ENCODE measurements around the gene LY6G6D.
"Not testable (repeated sequence)": the region's sequence is repeated elsewhere in the genome, so short reads cannot be mapped to it uniquely, and the experiment has no call there.

The LY6G6D gene

DNA sequence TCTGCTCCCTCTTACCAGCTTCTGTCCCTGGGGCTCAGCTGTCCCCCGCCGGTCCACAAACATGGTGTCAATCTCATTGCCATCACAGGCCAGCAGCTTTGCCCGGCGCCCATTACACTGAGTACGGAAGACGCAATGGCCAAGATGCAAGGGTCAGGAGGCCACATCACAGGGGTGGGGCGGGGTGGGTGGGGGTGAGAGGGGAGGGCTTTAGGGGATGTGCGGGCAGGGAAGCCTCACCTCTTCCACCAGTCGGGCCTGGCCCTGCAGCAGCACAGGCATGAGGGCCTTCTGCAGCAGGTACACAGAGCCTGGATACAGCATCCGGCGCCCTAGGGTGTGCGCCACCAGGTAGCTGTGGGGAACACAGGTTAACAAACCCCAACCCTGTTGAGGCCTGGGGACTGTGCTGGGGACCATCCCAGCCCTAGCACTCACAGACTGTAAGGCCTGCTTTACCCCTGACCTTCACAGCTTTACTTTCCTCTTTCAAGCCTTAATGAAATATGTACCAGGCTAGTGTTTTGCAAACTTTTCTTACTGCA, 23.5 kb upstream of the LY6G6D start:
- DNase-seq (ENCODE audit: low read depth in 4 of 4, low spot score in 1 of 4), result no peak

DNA sequence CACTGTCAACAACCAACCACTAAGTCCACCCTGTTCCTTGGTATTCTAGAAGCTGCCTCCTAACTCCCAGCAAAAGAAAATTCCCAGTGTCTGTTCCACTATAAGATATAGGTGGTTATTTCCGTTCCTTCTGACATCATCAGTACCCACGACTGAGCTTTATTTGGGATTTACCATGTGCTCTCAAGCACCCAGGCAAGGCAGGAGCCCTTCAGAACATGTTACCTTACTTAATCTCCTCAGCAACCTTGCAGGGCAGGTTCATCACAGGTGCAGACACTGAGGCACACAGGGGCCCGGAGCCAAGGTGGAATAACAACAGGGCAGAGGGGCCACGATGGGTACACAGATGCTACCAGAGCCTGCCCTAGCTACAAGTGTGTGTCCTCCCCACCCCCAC, 22.8 kb upstream of the LY6G6D start:
- no peak for DNase-seq (ENCODE audit: low read depth in 4 of 4, low spot score in 1 of 4)

DNA sequence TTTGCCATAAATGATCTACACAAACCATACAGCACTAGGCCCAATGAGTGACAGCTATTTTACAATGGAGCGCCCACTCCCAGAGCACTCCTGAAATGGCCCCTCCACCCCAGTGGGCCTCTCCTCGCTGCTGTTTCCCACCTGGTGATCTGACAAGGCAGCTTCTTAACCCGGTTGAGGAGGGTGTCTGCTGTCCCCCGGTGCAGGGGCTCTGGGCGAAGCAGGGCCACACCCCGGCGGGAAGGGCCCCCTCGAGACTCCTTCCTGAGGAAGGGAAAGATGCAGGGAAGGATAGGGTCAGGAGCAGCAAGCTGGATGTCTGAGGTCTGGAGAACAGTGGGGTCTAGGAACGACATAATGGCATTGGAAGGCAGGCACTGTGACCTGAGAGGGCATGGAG, 22.3 kb upstream of the LY6G6D start:
- DNase-seq (ENCODE audit: low read depth in 4 of 4, low spot score in 1 of 4), result no peak

DNA sequence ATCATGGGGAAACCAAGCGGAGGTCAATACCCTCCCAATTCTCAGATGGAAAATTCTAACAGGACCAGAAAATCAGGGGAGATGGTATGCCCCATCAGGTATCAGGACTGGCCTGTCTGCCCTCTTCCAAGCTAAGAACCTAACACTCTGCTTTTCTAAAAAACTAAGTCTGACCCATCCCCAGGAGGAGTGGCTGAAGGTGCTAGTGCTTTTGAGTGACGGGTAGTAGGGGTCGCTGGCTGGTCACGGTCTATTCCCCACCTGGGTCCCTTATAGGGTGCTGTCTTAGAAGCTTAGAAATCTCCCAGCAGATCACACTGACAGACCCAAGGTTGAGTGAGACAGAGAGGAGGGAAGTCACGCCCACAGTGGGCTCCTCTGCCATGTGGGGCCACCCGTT, 21.6 kb upstream of the LY6G6D start:
- DNase-seq (ENCODE audit: low read depth in 4 of 4, low spot score in 1 of 4), result no peak

DNA sequence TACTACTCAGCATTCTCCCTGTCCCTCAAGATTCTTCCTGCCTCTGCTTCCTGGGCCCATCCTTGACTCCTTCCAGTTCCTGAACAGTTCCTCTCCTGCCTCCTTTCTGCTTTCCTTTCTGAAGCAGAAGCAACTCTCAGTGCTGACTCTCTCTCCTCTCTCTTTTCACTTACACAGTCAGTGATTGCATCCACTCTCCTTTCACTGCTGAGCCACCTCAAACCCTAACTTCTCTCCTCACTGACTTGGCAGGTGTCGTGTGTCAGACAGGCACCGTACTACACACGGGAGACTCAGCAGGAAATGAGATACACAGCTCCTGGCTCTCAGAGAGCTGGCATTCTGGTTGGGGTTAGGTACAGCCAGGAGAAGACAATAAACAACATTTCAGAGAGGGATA, 17.6 kb upstream of the LY6G6D start:
- no peak for DNase-seq (ENCODE audit: low read depth in 4 of 4, low spot score in 1 of 4)

DNA sequence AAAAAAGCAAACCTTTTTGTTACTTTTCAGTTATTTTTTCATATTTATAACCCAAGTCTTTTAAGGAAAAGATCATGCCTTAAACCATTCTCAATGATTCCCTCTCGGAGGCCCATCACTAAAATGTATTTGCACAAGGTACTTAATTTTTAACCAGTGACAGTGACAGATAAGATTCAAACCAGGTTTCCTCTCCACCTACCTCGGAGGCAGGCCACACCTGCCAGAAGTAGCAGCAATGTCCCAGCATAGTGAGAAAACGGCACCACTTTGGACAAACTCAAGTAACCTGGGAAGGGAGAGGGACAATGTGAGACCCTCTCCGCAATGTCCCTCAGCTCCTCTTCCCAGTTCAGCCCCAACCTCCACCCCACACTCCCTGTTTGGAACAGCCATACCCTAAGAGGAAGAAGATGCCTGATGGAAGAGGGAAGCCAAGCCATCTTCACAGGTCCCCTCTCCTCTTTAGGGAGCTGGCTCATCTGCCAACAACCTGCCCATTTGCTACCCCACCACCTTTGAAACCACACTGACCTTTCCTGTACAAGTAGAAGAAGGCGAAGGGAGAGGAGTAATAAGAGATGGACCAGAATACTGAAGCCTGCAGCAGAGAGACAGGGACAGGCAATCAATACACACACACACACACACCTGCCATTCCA, 14.3 kb upstream of the LY6G6D start:
- DNase-seq (ENCODE audit: low read depth in 4 of 4, low spot score in 1 of 4), result no peak

DNA sequence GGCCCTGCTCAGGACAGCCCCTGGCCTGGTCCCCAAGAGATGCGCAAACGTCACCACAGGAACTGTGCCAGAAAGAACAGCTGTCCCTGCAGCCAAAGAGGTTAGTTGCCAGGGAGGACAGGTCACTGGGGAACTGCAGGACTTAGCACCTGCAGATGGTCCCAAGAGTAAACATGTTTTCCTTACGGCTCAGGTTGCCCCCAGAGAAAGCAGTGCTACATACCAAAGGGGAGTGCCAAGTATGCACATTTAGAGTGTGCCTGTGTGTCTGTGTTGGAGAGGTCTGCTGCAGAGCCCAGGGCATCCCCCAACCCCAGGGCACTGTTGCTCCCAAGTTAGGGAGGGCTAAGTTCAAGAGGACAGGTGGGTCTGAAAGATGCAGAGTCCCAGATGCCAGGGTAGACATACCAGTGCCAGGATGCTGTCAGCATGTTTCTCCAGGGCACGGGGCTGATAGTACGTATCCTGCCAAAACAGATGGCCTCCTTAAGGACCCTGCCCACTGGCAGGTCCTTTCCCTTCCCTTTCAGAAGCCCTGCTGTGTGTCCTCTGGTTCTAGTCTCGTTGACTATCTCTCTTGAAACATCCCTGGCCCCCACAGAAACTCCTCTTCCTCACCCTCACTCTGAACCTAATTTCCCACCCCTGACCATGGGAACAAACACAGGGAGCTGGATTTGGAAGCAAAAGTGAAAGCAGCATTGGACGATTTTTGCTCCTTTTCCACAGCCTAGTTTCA, 13.3 kb upstream of the LY6G6D start:
- DNase-seq (ENCODE audit: low read depth in 4 of 4, low spot score in 1 of 4), result no peak

DNA sequence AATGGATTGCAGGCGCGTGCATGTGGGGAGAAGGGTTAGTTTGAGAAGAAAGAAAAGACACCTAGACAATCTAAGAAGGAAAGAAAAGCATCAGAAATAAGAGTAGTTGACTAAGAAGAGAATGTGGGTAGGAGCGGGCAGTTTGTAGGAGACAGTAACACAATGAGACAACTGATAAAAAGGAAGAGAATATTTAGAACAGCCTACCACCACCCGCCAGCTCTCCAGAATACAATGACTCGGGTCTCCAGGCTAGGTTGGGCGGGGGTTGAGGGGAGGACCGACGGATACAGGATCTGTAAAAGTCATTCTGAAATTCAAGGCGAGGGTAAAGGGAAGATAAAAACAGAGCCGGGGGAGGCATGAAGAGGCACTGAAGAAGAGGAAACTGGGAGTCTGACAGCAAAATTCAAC, 12.7 kb upstream of the LY6G6D start:
- DNase-seq (ENCODE audit: low read depth in 4 of 4, low spot score in 1 of 4), result peak in 1 of 4 experiments; percentile 24

DNA sequence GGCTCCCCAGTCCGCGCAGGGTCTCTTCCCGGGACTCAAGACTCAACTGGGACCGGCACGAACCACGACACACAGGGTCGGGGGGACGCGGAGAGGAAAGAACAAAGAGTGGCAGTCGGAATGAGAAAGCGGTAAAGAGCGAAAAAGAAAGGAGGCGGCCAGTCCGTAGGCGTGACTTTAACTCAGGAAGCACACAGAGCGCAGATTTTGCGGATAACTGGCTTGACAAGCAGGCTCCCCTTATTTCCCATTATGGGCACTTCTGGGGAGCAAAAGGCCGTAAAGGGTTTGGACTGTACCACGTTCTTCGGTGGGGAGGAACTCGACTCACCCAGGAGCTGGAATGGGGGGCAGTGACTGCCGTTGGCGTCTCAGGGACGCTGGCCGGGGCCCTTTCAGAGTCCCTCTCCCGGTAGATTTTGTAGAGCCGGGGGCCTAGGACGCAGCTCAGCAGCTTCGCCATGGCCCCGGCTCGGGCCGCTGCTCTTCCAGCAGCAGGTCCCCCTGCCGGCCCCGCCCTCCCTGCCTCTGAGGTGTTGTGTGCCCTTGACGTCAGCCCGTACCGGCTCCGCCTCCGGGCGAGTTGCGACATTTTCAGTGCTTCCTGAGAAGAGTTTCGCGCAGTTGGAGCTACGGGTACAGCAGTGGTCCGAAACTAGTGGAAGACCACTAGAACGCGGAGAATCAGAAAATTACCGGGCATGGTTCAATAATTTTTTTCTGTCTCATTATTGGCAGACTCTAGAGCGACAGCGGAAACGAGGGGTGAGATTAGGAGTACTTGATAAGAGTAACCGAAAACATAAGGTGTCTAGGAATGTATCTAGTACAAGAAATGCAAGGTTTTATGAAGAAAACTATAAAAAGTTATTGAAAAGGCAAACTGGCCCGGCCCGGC, 12.1 kb upstream of the LY6G6D start, which contains the start of gene ABHD16A:
Gene ABHD16A (minus strand): TSS at position 506 of the 898 bp plus-strand sequence. CDS start 43 bp downstream, at position 463.
- DNase-seq (ENCODE audit: low read depth in 4 of 4, low spot score in 1 of 4), result peak; percentile 89 to 98 (median 94)

DNA sequence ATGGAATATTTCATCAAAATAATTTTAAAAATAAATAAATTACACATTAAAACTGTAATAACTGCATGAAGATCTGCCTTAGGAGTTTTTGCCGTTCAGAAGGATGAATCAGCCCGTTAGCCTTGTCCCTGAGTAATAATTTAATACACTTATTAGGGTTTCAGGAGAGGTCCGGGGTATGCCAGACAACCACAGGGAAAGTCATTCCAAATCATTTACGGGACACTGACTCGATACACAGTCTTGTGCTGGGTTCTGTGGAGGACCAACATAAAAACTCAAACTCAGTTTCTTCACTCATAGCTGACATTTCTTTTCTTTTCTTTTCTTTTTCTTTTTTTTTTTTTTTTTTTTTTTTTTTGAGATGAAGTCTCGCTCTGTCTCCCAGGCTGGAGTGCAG, 9.2 kb upstream of the LY6G6D start:
- no peak for DNase-seq (ENCODE audit: low read depth in 4 of 4, low spot score in 1 of 4)

DNA sequence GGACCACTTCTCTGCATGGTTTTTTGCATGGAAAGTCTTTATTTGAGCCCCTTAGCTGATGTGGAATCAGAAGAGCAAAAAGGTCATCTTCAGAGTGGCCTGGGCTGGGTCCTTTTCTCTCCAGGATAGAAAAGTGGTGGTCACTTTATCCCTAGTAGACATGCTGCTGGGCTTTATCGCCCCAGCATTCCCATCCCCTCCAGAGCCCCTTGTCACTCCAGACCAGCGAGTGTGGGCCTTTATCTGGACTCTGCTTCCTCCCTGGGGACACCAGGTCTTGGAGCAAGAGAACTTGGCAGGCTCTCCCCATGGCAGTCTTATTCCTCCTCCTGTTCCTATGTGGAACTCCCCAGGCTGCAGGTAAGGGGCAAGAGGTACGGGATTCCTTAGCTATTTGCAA, 8.5 kb upstream of the LY6G6D start, which contains the start of gene LY6G6F:
Gene LY6G6F (plus strand): TSS at position 268 of the 400 bp plus-strand sequence. CDS start 41 bp downstream, at position 309.
- DNase-seq (ENCODE audit: low read depth in 4 of 4, low spot score in 1 of 4), result no peak

DNA sequence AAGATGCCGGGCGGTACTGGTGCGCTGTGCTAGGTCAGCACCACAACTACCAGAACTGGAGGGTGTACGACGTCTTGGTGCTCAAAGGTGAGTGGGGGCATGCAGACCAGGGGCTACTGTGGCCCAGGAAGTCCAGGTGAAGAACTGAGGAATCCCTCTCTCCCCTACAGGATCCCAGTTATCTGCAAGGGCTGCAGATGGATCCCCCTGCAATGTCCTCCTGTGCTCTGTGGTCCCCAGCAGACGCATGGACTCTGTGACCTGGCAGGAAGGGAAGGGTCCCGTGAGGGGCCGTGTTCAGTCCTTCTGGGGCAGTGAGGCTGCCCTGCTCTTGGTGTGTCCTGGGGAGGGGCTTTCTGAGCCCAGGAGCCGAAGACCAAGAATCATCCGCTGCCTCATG, 7.4 kb upstream of the LY6G6D start:
- no peak for DNase-seq (ENCODE audit: low read depth in 4 of 4, low spot score in 1 of 4)

DNA sequence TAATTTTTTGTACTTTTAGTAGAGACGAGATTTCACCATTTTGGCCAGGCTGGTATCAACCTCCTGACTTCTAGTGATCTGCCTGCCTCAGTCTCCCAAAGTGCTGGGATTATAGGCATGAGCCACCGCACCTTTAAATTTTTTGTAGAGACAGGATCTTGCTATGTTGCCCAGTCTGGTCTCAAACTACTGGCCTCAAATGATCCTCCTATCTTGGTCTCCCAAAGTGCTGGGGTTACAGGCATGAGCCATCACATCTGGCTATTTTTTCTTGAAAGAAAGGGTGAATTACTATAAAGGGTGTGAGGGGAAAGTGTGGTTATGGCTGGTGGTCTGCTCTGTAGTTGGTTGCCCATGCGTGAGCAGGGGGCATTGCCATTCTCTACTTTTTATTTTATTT, 6.9 kb upstream of the LY6G6D start:
- no peak for DNase-seq (ENCODE audit: low read depth in 4 of 4, low spot score in 1 of 4)

DNA sequence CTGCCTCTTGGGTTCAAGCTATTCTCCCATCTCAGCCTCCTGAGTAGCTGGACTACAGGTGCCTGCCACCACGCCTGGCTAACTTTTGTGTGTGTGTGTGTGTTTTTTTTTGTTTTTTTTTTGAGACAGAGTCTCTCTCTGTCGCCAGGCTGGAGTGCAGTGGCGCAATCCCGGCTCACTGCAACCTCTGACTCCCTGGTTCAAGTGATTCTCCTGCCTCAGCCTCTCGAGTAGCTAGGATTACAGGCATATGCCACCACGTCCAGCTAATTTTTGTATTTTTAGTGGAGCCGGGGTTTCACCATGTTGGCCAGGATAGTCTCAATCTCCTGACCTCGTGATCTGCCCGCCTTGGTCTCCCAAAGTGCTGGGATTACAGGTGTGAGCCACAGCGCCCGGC, 6.0 kb upstream of the LY6G6D start:
- DNase-seq (ENCODE audit: low read depth in 4 of 4, low spot score in 1 of 4), result not testable (repeated sequence)

DNA sequence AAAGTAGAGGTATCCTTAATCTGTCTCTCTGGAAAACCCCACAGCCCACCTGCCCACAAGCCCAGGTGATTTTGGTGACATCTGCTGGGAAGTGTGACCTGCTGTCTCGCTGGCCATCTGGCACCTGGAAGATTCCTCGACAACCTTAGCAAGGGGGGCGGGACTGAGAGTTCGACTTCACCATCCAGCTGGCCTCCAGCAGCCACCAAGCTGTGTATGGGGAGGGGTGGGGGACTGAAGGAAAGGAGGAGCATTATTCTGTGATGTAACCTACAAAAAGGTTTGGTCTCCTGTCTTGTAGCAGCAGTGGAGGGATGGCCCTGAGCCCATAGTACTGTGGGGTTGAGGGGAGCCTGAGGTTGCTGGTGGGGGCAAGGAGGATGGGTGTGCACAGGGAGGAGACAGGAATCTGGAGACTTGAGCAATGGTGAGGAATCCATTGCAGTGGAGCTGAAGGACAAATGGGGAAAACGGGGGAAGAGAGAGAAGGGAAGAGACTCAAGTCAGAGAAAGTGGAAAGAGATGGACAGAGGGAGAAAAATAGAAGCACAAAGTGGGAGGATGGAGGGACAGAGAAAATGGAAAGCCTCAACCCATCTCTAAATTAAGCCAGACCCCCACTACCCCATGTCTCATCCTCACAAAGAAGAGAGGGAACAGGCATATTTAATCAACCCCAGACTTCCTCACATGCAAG, 4.5 kb upstream of the LY6G6D start:
- no peak for DNase-seq (ENCODE audit: low read depth in 4 of 4, low spot score in 1 of 4)

DNA sequence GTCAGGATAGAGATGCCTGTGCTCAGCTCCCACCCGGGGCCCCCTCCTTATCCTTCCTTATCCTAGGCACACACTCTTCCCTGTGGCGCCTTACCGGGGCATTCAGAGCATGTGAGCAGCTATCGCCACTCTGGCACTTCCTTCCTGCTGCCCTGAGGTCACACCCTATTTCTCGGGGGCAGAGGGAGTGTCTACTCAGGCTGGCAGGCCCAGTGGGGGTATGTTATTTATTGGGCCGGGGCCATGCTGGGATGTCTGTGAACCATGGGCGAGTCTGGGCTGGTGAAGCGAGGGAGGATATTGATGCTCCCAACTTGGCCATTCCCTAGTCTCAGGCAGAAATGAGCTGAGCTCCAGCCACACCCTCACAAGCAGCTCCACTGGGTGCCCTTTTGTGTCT, 3.9 kb upstream of the LY6G6D start:
- DNase-seq (ENCODE audit: low read depth in 4 of 4, low spot score in 1 of 4), result no peak

DNA sequence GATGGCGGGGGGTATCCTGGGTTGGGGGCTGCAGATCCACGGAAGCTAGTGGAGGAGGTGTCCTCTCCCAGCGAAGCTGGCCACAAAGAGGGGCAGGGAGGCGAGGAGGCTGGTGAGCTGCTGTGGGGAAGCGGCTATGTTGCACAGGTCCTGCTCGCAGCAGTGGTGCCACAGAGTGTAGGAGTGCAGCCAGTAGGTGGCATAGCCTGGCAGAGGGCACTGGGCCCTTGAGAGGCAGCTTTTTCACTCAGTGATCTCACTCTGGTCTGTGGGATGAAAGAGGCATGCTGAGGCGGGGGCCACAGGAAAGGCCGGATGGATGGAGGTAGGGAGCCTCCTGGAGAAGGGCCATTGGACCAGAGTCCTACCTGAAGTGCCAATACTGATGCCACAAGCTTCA, 2.9 kb upstream of the LY6G6D start:
- no peak for DNase-seq (ENCODE audit: low read depth in 4 of 4, low spot score in 1 of 4)

DNA sequence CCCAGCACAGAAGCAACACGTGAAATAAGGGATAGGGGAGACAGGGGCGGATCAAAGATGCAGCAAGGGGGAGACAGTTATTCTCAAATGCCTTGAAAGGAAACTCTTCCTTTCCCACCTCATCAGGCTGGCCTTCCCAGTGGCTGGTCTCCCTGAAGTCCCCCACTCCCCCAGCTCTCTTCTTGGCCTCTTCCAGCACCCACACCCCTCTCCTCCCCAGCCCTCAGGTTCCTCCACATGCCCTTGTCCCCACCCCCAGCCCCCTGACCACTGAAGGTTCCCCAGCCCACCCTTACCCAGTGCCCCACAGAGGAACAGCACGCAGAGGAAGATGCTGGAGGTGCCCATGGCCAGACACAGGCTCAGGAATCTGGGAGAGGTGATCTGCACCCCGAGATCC, 1.7 kb upstream of the LY6G6D start:
- no peak for DNase-seq (ENCODE audit: low read depth in 4 of 4, low spot score in 1 of 4)

DNA sequence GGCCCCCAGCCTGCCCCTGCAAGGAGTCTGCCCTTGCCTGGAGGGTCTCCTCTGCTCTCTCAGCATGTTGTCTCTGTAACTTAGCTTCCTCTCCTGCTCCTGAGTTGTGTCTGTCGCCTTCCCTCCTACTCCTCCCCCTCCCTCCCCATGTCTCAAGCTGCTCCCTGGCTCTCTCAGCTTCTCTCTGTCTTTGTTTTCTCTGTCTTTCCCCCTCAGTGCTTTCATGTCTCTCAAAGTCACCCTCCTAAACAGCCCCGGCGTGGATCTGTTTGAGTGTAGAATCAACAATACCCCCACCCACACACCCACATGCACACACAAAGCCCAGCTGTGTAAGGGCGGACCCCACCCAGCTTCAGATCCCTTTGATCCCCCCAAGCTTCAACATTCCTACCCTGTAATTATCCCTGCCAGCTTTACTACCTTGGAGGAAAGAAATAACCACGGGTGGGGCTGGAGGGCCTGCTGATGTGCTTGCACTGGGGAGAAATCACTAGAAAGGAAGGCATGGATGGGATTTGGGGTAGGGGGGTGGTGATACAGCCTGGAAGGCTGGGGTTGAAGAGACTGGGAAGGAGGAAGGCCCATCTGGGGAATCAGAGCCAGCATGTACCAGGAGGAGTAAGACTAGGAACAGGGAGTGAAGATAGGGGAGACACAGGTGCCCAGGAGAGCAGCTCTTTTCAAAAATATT, 1.0 kb upstream of the LY6G6D start:
- no peak for DNase-seq (ENCODE audit: low read depth in 4 of 4, low spot score in 1 of 4)
